H9 (cell line): ENCODE results near the gene RHCE. TPM values are rescaled to one million over a fixed set of nuclear protein-coding genes. Genes with fewer than 3 reads are reported as not detected.

ENCODE experiments used
- DNase-seq: peaks from one replicate; pipeline ENCODE4 v3.0.0-alpha.2; 2017
- H2AFZ ChIP-seq: one replicate; pipeline ENCODE4 v1.6.1; 2013; ENCODE audit warnings: mild to moderate bottlenecking, low read length, control low read depth, moderate library complexity
- H2AK5ac ChIP-seq: 2 replicates; pipeline ENCODE4 v1.6.1; 2013; ENCODE audit warnings: low read length, control low read depth, mixed read lengths; ENCODE audit not compliant: insufficient read length
- H2BK120ac ChIP-seq: one replicate; pipeline ENCODE4 v1.6.1; 2013; ENCODE audit warnings: low read depth, mild to moderate bottlenecking, low read length, control low read depth, inconsistent platforms; ENCODE audit not compliant: poor library complexity, severe bottlenecking
- H2BK12ac ChIP-seq: 2 replicates; pipeline ENCODE4 v1.6.1; 2013; ENCODE audit warnings: low read length, control low read depth, mixed read lengths, low read depth; ENCODE audit not compliant: insufficient read length
- H2BK15ac ChIP-seq: 2 replicates; pipeline ENCODE4 v1.6.1; 2013; ENCODE audit warnings: low read depth, low read length, control low read depth
- H2BK20ac ChIP-seq: one replicate; pipeline ENCODE4 v1.6.1; 2013; ENCODE audit warnings: low read depth, mild to moderate bottlenecking, low read length, control low read depth, inconsistent platforms; ENCODE audit not compliant: poor library complexity, severe bottlenecking
- H2BK5ac ChIP-seq: 2 replicates; pipeline ENCODE4 v1.6.1; 2013; ENCODE audit warnings: low read length, control low read depth, mixed read lengths; ENCODE audit not compliant: insufficient read length
- H3K14ac ChIP-seq: 2 replicates; pipeline ENCODE4 v1.6.1; 2013; ENCODE audit warnings: low read length, control low read depth; ENCODE audit not compliant: insufficient read depth
- H3K18ac ChIP-seq: 2 replicates; pipeline ENCODE4 v1.6.1; 2013; ENCODE audit warnings: low read depth, mild to moderate bottlenecking, mixed read lengths, low read length, control low read depth; ENCODE audit not compliant: insufficient read length
- H3K23ac ChIP-seq: 2 replicates; pipeline ENCODE4 v1.6.1; 2013; ENCODE audit warnings: low read length, control low read depth, mixed read lengths, low read depth; ENCODE audit not compliant: insufficient read length
- H3K23me2 ChIP-seq: 2 replicates; pipeline ENCODE4 v1.6.1; 2013; ENCODE audit warnings: low read depth, mild to moderate bottlenecking, mixed read lengths, low read length, control low read depth; ENCODE audit not compliant: insufficient read length, poor library complexity, severe bottlenecking
- H3K27ac ChIP-seq: 2 replicates; pipeline ENCODE4 v1.5.1; 2013; ENCODE audit warnings: low read length, control low read depth, mixed read lengths, low read depth; ENCODE audit not compliant: insufficient read length
- H3K27me3 ChIP-seq: 2 replicates; pipeline ENCODE4 v1.6.1; 2013; ENCODE audit warnings: low read length, control low read depth, inconsistent platforms; ENCODE audit not compliant: insufficient read depth
- H3K4ac ChIP-seq: 2 replicates; pipeline ENCODE4 v1.6.1; 2013; ENCODE audit warnings: low read depth, mild to moderate bottlenecking, control low read depth, inconsistent platforms, low read length, moderate library complexity
- H3K4me1 ChIP-seq: 2 replicates; pipeline ENCODE4 v1.6.1; 2013; ENCODE audit warnings: low read length, control low read depth, inconsistent platforms; ENCODE audit not compliant: insufficient read depth
- H3K4me2 ChIP-seq: 2 replicates; pipeline ENCODE4 v1.6.1; 2013; ENCODE audit warnings: low read length, control low read depth, mixed read lengths; ENCODE audit not compliant: insufficient read length, insufficient read depth
- H3K56ac ChIP-seq: 2 replicates; pipeline ENCODE4 v1.6.1; 2013; ENCODE audit warnings: low read depth, mild to moderate bottlenecking, mixed read lengths, low read length, control low read depth; ENCODE audit not compliant: insufficient read length
- H3K79me1 ChIP-seq: 2 replicates; pipeline ENCODE4 v1.6.1; 2013; ENCODE audit warnings: low read depth, mild to moderate bottlenecking, moderate library complexity, low read length, control low read depth, inconsistent platforms; ENCODE audit not compliant: insufficient read depth, poor library complexity, severe bottlenecking
- H3K79me2 ChIP-seq: 2 replicates; pipeline ENCODE4 v1.6.1; 2013; ENCODE audit warnings: low read length, control low read depth, inconsistent platforms; ENCODE audit not compliant: insufficient read depth
- H3K9ac ChIP-seq: 2 replicates; pipeline ENCODE4 v1.6.1; 2013; ENCODE audit warnings: low read length, control low read depth, mixed read lengths; ENCODE audit not compliant: insufficient read length; ENCODE audit errors: extremely low read depth
- H3K9me3 ChIP-seq: one replicate; pipeline ENCODE4 v1.6.1; 2013; ENCODE audit warnings: low read depth, low read length, inconsistent platforms; ENCODE audit not compliant: control insufficient read depth
- H3T11ph ChIP-seq: one replicate; pipeline ENCODE4 v1.6.1; 2013; ENCODE audit warnings: mild to moderate bottlenecking, low read length, control low read depth, inconsistent platforms
- H4K20me1 ChIP-seq: one replicate; pipeline ENCODE4 v1.6.1; 2013; ENCODE audit not compliant: control insufficient read depth, insufficient read length, insufficient read depth
- H4K5ac ChIP-seq: 2 replicates; pipeline ENCODE4 v1.6.1; 2013; ENCODE audit warnings: low read depth, mild to moderate bottlenecking, mixed read lengths, low read length, control low read depth; ENCODE audit not compliant: insufficient read length
- H4K8ac ChIP-seq: replicated peaks from 2 replicates; pipeline ENCODE4 v1.6.1; 2013; ENCODE audit warnings: low read length, control low read depth, mixed read lengths, low read depth; ENCODE audit not compliant: insufficient read length
- H4K91ac ChIP-seq: 2 replicates; pipeline ENCODE4 v1.6.1; 2013; ENCODE audit warnings: low read depth, mild to moderate bottlenecking, moderate library complexity, mixed read lengths, low read length, control low read depth; ENCODE audit not compliant: insufficient read length
- H3K27ac Mint-ChIP-seq, 3 experiments: 2 replicates in 2 of 3; 3 replicates in 1 of 3; pipeline ENCODE4 v1.8.0; 2020 to 2021; ENCODE audit warnings: mixed read lengths in 3 of 3, mild to moderate bottlenecking in 1 of 3, moderate library complexity in 1 of 3
- H3K27me3 Mint-ChIP-seq: 2 replicates; pipeline ENCODE4 v1.8.0; 2021; ENCODE audit warnings: low read depth, mild to moderate bottlenecking, moderate library complexity, mixed read lengths
- H3K36me3 Mint-ChIP-seq, 3 experiments: 2 replicates in 2 of 3; 3 replicates in 1 of 3; pipeline ENCODE4 v1.8.0; 2020 to 2021; ENCODE audit warnings: low read depth in 3 of 3, mixed read lengths in 3 of 3; ENCODE audit not compliant: insufficient read depth in 1 of 3
- H3K4me1 Mint-ChIP-seq, 2 experiments: 2 replicates each; pipeline ENCODE4 v1.8.0; 2020; ENCODE audit warnings: mixed read lengths in 2 of 2
- H3K4me3 Mint-ChIP-seq, 2 experiments: 2 replicates in 1 of 2; 3 replicates in 1 of 2; pipeline ENCODE4 v1.8.0; 2020 to 2021; ENCODE audit warnings: mild to moderate bottlenecking in 2 of 2, mixed read lengths in 2 of 2, moderate library complexity in 1 of 2
- H3K9me3 Mint-ChIP-seq, 2 experiments: 2 replicates in 1 of 2; 3 replicates in 1 of 2; pipeline ENCODE4 v1.8.0; 2020; ENCODE audit warnings: mild to moderate bottlenecking in 2 of 2, mixed read lengths in 2 of 2, moderate library complexity in 1 of 2
- CTCF ChIP-seq: fragments of 200-600 bp; sonication (generic); conservative IDR thresholded peaks from 3 replicates; pipeline ENCODE4 v1.8.0; 2021; ENCODE audit warnings: antibody characterized with exemption, mild to moderate bottlenecking
- WGBS: extraction: QIAGEN DNeasy Blood & Tissue Kit; methylation state at CpG from one replicate; pipeline ENCODE4 v1.1.7; 2013; ENCODE audit warnings: missing lambda C conversion rate, low lambda C conversion rate, mixed read lengths; ENCODE audit not compliant: insufficient read length; ENCODE audit errors: extremely low coverage; 5-methylcytosine and 5-hydroxymethylcytosine counted together
- total RNA-seq: library from RNA; stranded (reverse); gene quantifications from 2 replicates; pipeline ENCODE4 v1.2.1, GENCODE V29; 2021

The RHCE gene
- total RNA-seq, 1 experiment from 2014 or later, result 0.90 TPM

GRCh38 chr1:25347556-25347955 lies 73.1 kb downstream of the RHCE start:
- H4K8ac ChIP-seq, result no peak overlapping the region
- H3K18ac ChIP-seq, result no peak overlapping the region
- Mint-ChIP-seq H3K9me3 (no peaks in the 10 kb centered on the region), H3K4me3 (no peak overlapping the region), H3K4me1 (no peaks in the 10 kb centered on the region), H3K36me3 (peaks cover 10 to 64% (median 57%) of the 10 kb centered on the region in 3 experiments; a peak in 6 of 7 replicates), H3K27ac (no peak overlapping the region), H3K27me3 (no peaks in the 10 kb centered on the region)
- 0 out of 2 replicates have a peak, but pooled peaks cover 2% of the 10 kb centered on the region for H3K79me2 ChIP-seq
- no peak overlapping the region for H2AK5ac ChIP-seq
- H3K27me3 ChIP-seq, result no peaks in the 10 kb centered on the region
- no peaks in the 10 kb centered on the region for H4K20me1 ChIP-seq
- H3K4me2 ChIP-seq, result no peak overlapping the region
- H4K91ac ChIP-seq, result no peak overlapping the region
- no peaks in the 10 kb centered on the region for H3K4me1 ChIP-seq
- no peak for TF ChIP-seq CTCF
- no peak overlapping the region for H3K56ac ChIP-seq
- H3T11ph ChIP-seq, result no peak overlapping the region
- H3K14ac ChIP-seq, result no peak overlapping the region
- no peak for DNase-seq
- no peak overlapping the region for H2BK120ac ChIP-seq
- H2BK5ac ChIP-seq, result no peak overlapping the region
- no peaks in the 10 kb centered on the region for H3K23me2 ChIP-seq
- H3K27ac ChIP-seq, result no peak overlapping the region
- H2BK20ac ChIP-seq, result no peak overlapping the region
- H2BK12ac ChIP-seq, result no peak overlapping the region
- no peak overlapping the region for H3K9ac ChIP-seq
- H3K9me3 ChIP-seq, result no peaks in the 10 kb centered on the region
- no peak overlapping the region for H4K5ac ChIP-seq
- no peak overlapping the region for H3K4ac ChIP-seq
- peaks cover 7% of the 10 kb centered on the region for H3K79me1 ChIP-seq
- no peak overlapping the region for H2AFZ ChIP-seq
- H3K23ac ChIP-seq, result no peak overlapping the region
- WGBS, result no CpG with 5 or more reads among the region's 2 CpGs
- H2BK15ac ChIP-seq, result no peak overlapping the region
